Mesodermal cell (in vitro differentiated cells): ENCODE results near the gene SHISA7.
"Not testable (repeated sequence)": the region's sequence is repeated elsewhere in the genome, so short reads cannot be mapped to it uniquely, and the experiment has no call there.

Source experiments
- H3K27ac ChIP-seq: 2 replicates; pipeline ENCODE4 v1.7.0; 2013; ENCODE audit warnings: mild to moderate bottlenecking, low read depth, low read length, moderate library complexity; ENCODE audit not compliant: severe bottlenecking
- H3K36me3 ChIP-seq: 2 replicates; pipeline ENCODE4 v1.7.1; 2013; ENCODE audit warnings: mild to moderate bottlenecking, low read length, moderate library complexity; ENCODE audit not compliant: control insufficient read depth, insufficient read depth
- H3K4me1 ChIP-seq: one replicate; pipeline ENCODE4 v1.7.1; 2013; ENCODE audit warnings: mild to moderate bottlenecking, low read length; ENCODE audit not compliant: insufficient read depth, control insufficient read depth, poor library complexity, severe bottlenecking
- H3K4me3 ChIP-seq: 2 replicates; pipeline ENCODE4 v1.7.0; 2013; ENCODE audit warnings: low read length, control low read depth, mild to moderate bottlenecking; ENCODE audit not compliant: insufficient read depth, poor library complexity, severe bottlenecking; ENCODE audit errors: extremely low read depth
- H3K9me3 ChIP-seq: 2 replicates; pipeline ENCODE4 v1.7.1; 2013; ENCODE audit warnings: mild to moderate bottlenecking, low read length, moderate library complexity; ENCODE audit not compliant: control insufficient read depth
- WGBS, 2 experiments: methylation state at CpG; one replicate each; pipeline ENCODE4 v1.1.5; 2013; ENCODE audit warnings: missing lambda C conversion rate in 2 of 2; ENCODE audit not compliant: insufficient coverage in 2 of 2; 5-methylcytosine and 5-hydroxymethylcytosine counted together

SHISA7 gene

GRCh38 chr19:55451965-55452748 lies 9.1 kb upstream of the SHISA7 start:
- 7 to 8% methylated on average over 31 of the region's 57 CpGs for WGBS, 2 experiments
- Histone ChIP-seq H3K9me3 (no peaks in the 10 kb centered on the region), H3K4me1 (peaks cover 9% of the 10 kb centered on the region), H3K36me3 (peaks cover 3% of the 10 kb centered on the region), H3K27ac (no peak overlapping the region), H3K4me3 (peak overlapping the region; percentile 22)

GRCh38 chr19:55451163-55451964 lies 8.3 kb upstream of the SHISA7 start:
- peaks cover 9% of the 10 kb centered on the region for H3K4me1 ChIP-seq
- WGBS, 2 experiments: 1 to 2% methylated on average over 25 to 68 of the region's 80 CpGs
- no peak overlapping the region for H3K27ac ChIP-seq
- H3K36me3 ChIP-seq: peaks cover 3% of the 10 kb centered on the region
- H3K4me3 ChIP-seq: peak overlapping the region; percentile 22
- no peaks in the 10 kb centered on the region for H3K9me3 ChIP-seq

GRCh38 chr19:55449469-55449868 lies 6.4 kb upstream of the SHISA7 start:
- whole genome bisulfite sequencing, 2 experiments: 30% methylated on average over 8 of the region's 16 CpGs; no CpG with 5 or more reads in 1 of the 2 experiments
- no peak overlapping the region for H3K4me3 ChIP-seq

GRCh38 chr19:55448175-55448490 lies 5.0 kb upstream of the SHISA7 start:
- not testable (repeated sequence) for H3K4me3 ChIP-seq, H3K4me1 ChIP-seq, H3K36me3 ChIP-seq, H3K27ac ChIP-seq, H3K9me3 ChIP-seq
- WGBS, 2 experiments: 74 to 90% methylated on average over 2 to 5 of the region's 5 CpGs

More at GRCh38 chr19:55449469-55449868, 6.4 kb upstream of the SHISA7 start:
- Histone ChIP-seq H3K36me3 (no peaks in the 10 kb centered on the region), H3K9me3 (no peaks in the 10 kb centered on the region), H3K27ac (no peak overlapping the region), H3K4me1 (peaks cover 9% of the 10 kb centered on the region)

- Histone ChIP-seq H3K36me3 (no peaks in the 10 kb centered on the region), H3K9me3 (no peaks in the 10 kb centered on the region), H3K27ac (no peak overlapping the region), H3K4me1 (peaks cover 9% of the 10 kb centered on the region), H3K4me3 (no peak overlapping the region)
- 25 to 38% methylated on average over 7 to 16 of the region's 16 CpGs for WGBS, 2 experiments
These were observed 4.5 kb upstream of the SHISA7 start for GRCh38 chr19:55447421-55448174.

GRCh38 chr19:55446060-55446459 lies 3.0 kb upstream of the SHISA7 start:
- Histone ChIP-seq H3K27ac (no peak overlapping the region), H3K4me1 (no peaks in the 10 kb centered on the region), H3K36me3 (no peaks in the 10 kb centered on the region), H3K9me3 (no peaks in the 10 kb centered on the region), H3K4me3 (no peak overlapping the region)
- WGBS, 2 experiments: 55 to 73% methylated on average over 2 to 3 of the region's 8 CpGs

- no peaks in the 10 kb centered on the region for H3K4me1 ChIP-seq
- no peak overlapping the region for H3K4me3 ChIP-seq
- H3K27ac ChIP-seq: no peak overlapping the region
- 49 to 51% methylated on average over 11 of the region's 11 CpGs for WGBS, 2 experiments
- no peaks in the 10 kb centered on the region for H3K36me3 ChIP-seq
- no peaks in the 10 kb centered on the region for H3K9me3 ChIP-seq
These were observed 1.5 kb upstream of the SHISA7 start for GRCh38 chr19:55444646-55445045.

- Histone ChIP-seq H3K9me3 (no peaks in the 10 kb centered on the region), H3K36me3 (no peaks in the 10 kb centered on the region), H3K27ac (no peak overlapping the region), H3K4me1 (no peaks in the 10 kb centered on the region), H3K4me3 (no peak overlapping the region)
- 42 to 60% methylated on average over 10 to 17 of the region's 18 CpGs for WGBS, 2 experiments
These were observed 852 bp upstream of the SHISA7 start for GRCh38 chr19:55443824-55444480.

GRCh38 chr19:55442372-55442961 lies 633 bp downstream of the SHISA7 start:
- Histone ChIP-seq H3K4me3 (no peak overlapping the region), H3K27ac (no peak overlapping the region), H3K4me1 (no peaks in the 10 kb centered on the region), H3K9me3 (no peaks in the 10 kb centered on the region), H3K36me3 (no peaks in the 10 kb centered on the region)
- 1 to 2% methylated on average over 57 to 62 of the region's 72 CpGs for WGBS, 2 experiments
